IPS-20b (cell line): Measurements from ENCODE around the gene DNASE1L2.

Experiments
- H3K27ac ChIP-seq: one replicate; pipeline ENCODE4 v1.5.1; 2013; ENCODE audit warnings: low read length
- H3K27me3 ChIP-seq: 2 replicates; pipeline ENCODE4 v1.6.1; 2013; ENCODE audit warnings: mild to moderate bottlenecking, low read length, inconsistent platforms; ENCODE audit not compliant: insufficient read depth
- H3K36me3 ChIP-seq: 2 replicates; pipeline ENCODE4 v1.6.1; 2013; ENCODE audit warnings: low read depth, mild to moderate bottlenecking, inconsistent platforms, low read length, moderate library complexity; ENCODE audit not compliant: insufficient read depth
- H3K4me1 ChIP-seq: 2 replicates; pipeline ENCODE4 v1.6.1; 2013; ENCODE audit warnings: mild to moderate bottlenecking, control low read depth, inconsistent platforms, low read length, moderate library complexity; ENCODE audit not compliant: insufficient read depth
- H3K4me3 ChIP-seq: 2 replicates; pipeline ENCODE4 v1.5.1; 2013; ENCODE audit warnings: mild to moderate bottlenecking, low read length, inconsistent platforms
- H3K9ac ChIP-seq: 2 replicates; pipeline ENCODE4 v1.6.1; 2013; ENCODE audit warnings: low read depth, mild to moderate bottlenecking, inconsistent platforms, low read length, moderate library complexity
- H3K9me3 ChIP-seq: 2 replicates; pipeline ENCODE4 v1.6.1; 2013; ENCODE audit warnings: mild to moderate bottlenecking, low read depth, low read length, inconsistent platforms; ENCODE audit not compliant: insufficient read depth

The DNASE1L2 gene

DNA sequence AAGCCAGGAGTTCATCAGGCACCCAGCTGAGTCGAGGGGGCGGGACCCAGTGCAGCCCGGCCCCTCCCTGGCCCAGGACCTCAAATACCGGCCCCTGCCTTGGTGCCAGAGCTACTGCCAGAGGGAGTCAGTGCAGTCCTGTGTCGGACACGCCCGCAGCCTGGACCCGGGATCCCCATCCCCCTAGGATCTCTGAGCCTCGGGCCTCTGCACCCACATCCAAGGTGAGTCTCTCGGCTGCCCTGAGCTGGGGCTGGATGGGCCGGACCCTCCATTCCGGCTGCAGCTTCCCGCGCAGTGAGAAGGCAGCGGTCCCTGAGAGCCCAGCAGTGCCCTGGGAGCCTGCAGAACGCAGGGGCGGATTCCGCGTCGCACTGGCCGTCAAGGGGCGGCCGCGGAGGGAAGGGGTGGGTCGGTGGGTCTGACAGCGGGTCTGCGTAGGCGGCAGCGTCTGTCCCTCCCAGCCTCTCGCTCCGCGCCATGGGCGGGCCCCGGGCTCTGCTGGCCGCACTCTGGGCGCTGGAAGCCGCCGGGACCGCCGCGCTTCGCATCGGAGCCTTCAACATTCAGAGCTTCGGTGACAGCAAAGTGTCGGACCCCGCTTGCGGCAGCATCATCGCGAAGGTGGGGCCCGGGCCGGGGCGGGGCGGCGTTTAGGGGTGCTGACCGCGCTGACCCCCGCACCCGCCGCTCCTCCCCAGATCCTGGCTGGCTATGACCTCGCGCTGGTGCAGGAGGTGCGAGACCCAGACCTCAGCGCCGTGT is at the start of gene DNASE1L2:
Gene DNASE1L2 (plus strand): TSS at position 108 of the 765 bp plus-strand sequence. CDS start 373 bp downstream, at position 481.
- H3K4me3 ChIP-seq: peak within 1 kb of the TSS; percentile 42; the same call in 1 of the 2 replicates
- H3K4me1 ChIP-seq: peaks cover 3% of the 10 kb centered on the region; the same call in 1 of the 2 replicates
- H3K9me3 ChIP-seq: no peaks in the 10 kb centered on the region
- H3K36me3 ChIP-seq: peaks cover 20% of the 10 kb centered on the region
- H3K27me3 ChIP-seq: peaks cover 33% of the 10 kb centered on the region
- no peak within 1 kb of the TSS for H3K27ac ChIP-seq
- H3K9ac ChIP-seq: no peak within 1 kb of the TSS

GRCh38 chr16:2186505-2186904 is 49.7 kb upstream of the DNASE1L2 start:
- Histone ChIP-seq H3K9ac (no peak overlapping the region), H3K27ac (no peak overlapping the region), H3K4me1 (no peaks in the 10 kb centered on the region), H3K36me3 (no peaks in the 10 kb centered on the region), H3K9me3 (no peaks in the 10 kb centered on the region), H3K4me3 (no peak overlapping the region), H3K27me3 (no peaks in the 10 kb centered on the region)

GRCh38 chr16:2187212-2187611 is 49.0 kb upstream of the DNASE1L2 start:
- H3K4me3 ChIP-seq: no peak overlapping the region
- H3K9ac ChIP-seq: no peak overlapping the region
- H3K27me3 ChIP-seq: no peaks in the 10 kb centered on the region
- no peaks in the 10 kb centered on the region for H3K9me3 ChIP-seq
- no peaks in the 10 kb centered on the region for H3K36me3 ChIP-seq
- H3K27ac ChIP-seq: no peak overlapping the region
- H3K4me1 ChIP-seq: no peaks in the 10 kb centered on the region

DNA sequence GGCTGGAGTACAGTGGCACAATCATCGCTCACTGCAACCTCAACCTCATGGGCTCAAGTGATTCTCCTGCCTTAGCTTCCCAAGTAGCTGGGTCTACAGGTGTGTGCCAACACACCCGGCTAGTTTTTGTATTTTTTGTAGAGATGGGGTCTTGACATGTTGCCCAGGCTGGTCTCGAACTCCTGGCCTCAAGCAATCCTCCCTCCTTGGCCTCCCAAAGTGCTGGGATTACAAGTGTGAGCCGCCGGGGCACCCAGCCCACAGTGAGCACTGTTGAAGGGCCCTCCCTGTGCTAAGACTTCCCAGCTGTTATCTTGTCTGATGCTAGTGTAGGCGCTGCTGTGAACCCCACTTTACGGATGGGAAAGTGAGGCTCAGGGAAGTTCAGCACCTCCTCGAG is 47.8 kb upstream of the DNASE1L2 start:
- H3K27me3 ChIP-seq: no peaks in the 10 kb centered on the region
- no peaks in the 10 kb centered on the region for H3K36me3 ChIP-seq
- H3K9ac ChIP-seq: no peak overlapping the region
- no peaks in the 10 kb centered on the region for H3K4me1 ChIP-seq
- H3K4me3 ChIP-seq: no peak overlapping the region
- no peaks in the 10 kb centered on the region for H3K9me3 ChIP-seq
- no peak overlapping the region for H3K27ac ChIP-seq

DNA sequence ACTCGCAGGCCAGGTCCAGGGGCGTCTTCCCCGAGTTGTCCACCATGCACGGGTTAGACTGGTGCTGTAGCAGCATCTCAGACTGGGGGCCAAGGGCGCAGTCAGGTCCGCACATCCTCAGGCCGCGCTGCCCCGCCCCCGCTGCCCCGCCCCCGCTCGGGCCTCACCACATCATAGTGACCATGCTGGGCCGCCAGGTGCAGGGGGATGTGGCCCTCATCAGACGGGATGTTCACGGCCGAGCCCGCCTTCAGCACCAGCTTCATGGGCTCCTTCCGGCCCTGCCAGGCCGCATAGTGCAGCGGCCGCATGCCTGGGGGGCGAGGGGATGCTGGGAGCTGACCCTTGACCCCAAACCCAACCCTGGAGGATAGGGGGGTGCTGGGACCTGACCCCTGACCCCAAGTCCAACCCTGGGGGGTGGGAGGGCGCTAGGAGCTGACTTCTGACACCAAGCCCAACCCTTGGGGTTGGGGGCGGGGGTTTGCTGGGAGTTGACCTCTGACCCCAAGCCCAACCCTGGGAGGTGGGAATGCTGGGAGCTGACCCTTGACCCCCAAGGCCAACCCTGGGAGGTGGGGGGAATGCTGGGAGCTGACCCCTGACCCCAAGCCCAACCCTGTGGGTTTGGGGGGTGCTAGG is 46.9 kb upstream of the DNASE1L2 start:
- Histone ChIP-seq H3K4me3 (no peak overlapping the region), H3K9ac (no peak overlapping the region), H3K27me3 (no peaks in the 10 kb centered on the region), H3K27ac (no peak overlapping the region), H3K9me3 (no peaks in the 10 kb centered on the region), H3K36me3 (no peaks in the 10 kb centered on the region), H3K4me1 (no peaks in the 10 kb centered on the region)

- no peaks in the 10 kb centered on the region for H3K36me3 ChIP-seq
- H3K27ac ChIP-seq: no peak overlapping the region
- H3K9ac ChIP-seq: no peak overlapping the region
- no peak overlapping the region for H3K4me3 ChIP-seq
- H3K9me3 ChIP-seq: no peaks in the 10 kb centered on the region
- H3K27me3 ChIP-seq: peaks cover 6% of the 10 kb centered on the region; the same call in 1 of the 2 replicates
- H3K4me1 ChIP-seq: no peaks in the 10 kb centered on the region
These were observed 46.1 kb upstream of the DNASE1L2 start for GRCh38 chr16:2190002-2190658.

GRCh38 chr16:2190659-2191445 is 45.4 kb upstream of the DNASE1L2 start:
- H3K27me3 ChIP-seq: peaks cover 13% of the 10 kb centered on the region
- H3K4me1 ChIP-seq: no peaks in the 10 kb centered on the region
- no peaks in the 10 kb centered on the region for H3K9me3 ChIP-seq
- H3K4me3 ChIP-seq: no peak overlapping the region
- H3K27ac ChIP-seq: no peak overlapping the region
- H3K36me3 ChIP-seq: no peaks in the 10 kb centered on the region
- H3K9ac ChIP-seq: no peak overlapping the region

GRCh38 chr16:2191446-2191706 is 44.9 kb upstream of the DNASE1L2 start:
- Histone ChIP-seq H3K9ac (no peak overlapping the region), H3K27ac (no peak overlapping the region), H3K9me3 (no peaks in the 10 kb centered on the region), H3K4me1 (no peaks in the 10 kb centered on the region), H3K4me3 (no peak overlapping the region), H3K36me3 (no peaks in the 10 kb centered on the region), H3K27me3 (peaks cover 14% of the 10 kb centered on the region)

DNA sequence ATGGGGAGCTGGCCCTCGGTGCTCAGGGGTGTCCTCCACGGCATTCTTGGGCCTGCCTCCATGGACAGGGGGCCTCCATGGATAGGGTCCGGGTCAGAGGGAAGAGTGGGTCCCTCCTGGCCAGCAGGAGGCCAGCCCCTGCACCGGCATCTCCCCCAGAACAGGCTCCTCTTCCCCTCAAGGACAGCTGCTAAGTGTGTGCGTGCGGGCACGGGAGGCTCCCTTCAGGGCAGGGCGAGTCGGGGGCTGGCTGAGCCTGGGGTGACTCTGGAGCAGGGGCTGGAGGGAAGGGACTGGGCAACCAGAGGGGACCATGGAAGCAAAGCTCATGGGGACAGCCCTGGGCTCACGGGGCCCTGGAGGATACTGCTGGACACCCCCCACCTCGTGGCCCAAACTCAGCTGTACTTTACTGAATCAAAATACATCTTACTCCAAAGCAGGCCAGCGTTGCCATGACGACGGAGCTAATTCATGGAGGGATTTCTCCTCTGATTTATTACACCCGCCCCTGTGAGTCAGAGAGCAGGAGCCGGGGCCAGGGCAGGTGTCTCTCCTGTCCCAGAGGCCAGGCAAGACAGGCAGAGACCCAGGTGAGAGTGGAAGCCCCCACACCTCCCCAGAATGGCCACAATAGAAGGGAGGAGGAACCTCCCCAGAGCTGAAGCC is 41.9 kb upstream of the DNASE1L2 start:
- H3K4me1 ChIP-seq: no peaks in the 10 kb centered on the region
- H3K27ac ChIP-seq: no peak overlapping the region
- no peak overlapping the region for H3K4me3 ChIP-seq
- H3K27me3 ChIP-seq: peaks cover 40% of the 10 kb centered on the region
- H3K36me3 ChIP-seq: no peaks in the 10 kb centered on the region
- H3K9ac ChIP-seq: no peak overlapping the region
- H3K9me3 ChIP-seq: no peaks in the 10 kb centered on the region

DNA sequence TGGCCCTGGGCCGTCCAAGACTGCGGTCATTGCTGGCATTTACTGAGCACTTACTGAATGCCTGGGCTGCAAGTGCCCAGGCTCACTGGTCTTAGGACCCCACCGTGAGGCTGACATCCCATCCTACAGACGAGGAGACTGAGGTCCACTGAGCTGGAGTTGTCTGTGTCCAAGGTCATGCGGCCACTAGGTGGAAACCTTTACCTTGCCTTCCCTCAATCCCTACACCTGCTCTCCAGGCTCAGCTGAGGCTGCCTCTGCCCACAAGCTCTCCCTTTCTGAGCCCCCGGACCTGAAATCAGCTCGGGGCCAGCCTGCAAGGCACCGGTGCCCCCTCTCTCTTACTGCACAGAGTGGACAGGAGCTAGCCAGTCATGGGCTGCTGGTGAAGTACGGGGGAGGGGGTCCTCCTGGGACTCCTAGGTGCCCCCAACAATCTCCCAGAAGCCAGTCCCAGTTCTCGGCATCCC is 41.4 kb upstream of the DNASE1L2 start:
- no peak overlapping the region for H3K9ac ChIP-seq
- H3K9me3 ChIP-seq: no peaks in the 10 kb centered on the region
- H3K4me1 ChIP-seq: no peaks in the 10 kb centered on the region
- no peaks in the 10 kb centered on the region for H3K36me3 ChIP-seq
- H3K27ac ChIP-seq: no peak overlapping the region
- H3K4me3 ChIP-seq: peak overlapping the region; percentile 48; the same call in 1 of the 2 replicates
- H3K27me3 ChIP-seq: peaks cover 46% of the 10 kb centered on the region
